ENCODE measurements around the gene ACTRT3.

DNA sequence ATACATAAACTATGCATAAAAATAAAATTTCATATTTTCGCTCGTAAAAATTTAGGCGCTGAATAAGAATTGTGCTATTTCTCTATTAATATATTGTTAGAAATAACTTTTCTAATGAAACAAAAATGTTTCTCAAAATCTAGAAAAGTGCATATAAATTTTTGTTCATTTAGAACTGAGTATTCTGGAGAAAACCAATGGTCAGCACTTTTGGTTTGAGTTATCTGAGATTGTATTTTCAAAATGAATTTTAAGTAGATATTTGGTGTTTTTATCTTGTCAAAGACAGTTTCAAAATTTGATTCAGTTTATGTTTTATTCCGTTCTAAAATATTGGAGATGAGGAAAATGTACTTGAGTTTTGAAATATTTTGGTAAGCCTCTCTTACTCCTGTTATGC is 17.8 kb upstream of the ACTRT3 start:
- TF ChIP-seq, protein P1, sequence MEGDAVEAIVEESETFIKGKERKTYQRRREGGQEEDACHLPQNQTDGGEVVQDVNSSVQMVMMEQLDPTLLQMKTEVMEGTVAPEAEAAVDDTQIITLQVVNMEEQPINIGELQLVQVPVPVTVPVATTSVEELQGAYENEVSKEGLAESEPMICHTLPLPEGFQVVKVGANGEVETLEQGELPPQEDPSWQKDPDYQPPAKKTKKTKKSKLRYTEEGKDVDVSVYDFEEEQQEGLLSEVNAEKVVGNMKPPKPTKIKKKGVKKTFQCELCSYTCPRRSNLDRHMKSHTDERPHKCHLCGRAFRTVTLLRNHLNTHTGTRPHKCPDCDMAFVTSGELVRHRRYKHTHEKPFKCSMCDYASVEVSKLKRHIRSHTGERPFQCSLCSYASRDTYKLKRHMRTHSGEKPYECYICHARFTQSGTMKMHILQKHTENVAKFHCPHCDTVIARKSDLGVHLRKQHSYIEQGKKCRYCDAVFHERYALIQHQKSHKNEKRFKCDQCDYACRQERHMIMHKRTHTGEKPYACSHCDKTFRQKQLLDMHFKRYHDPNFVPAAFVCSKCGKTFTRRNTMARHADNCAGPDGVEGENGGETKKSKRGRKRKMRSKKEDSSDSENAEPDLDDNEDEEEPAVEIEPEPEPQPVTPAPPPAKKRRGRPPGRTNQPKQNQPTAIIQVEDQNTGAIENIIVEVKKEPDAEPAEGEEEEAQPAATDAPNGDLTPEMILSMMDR (IDR thresholded peaks at IDR 0.05; ENCODE audit: low read length), result no peak
- TF ChIP-seq EZH2 (IDR thresholded peaks at IDR 0.05; ENCODE audit: borderline replicate concordance, low read length), result no peak
